HG03108 (cell line): ENCODE data around the gene MPG.

Source experiments
- ATAC-seq: cut with Tn5 transposase; IDR thresholded peaks from one replicate; pipeline ENCODE4 v1.9.1; 2021; ENCODE audit warnings: moderate library complexity; ENCODE audit not compliant: unreplicated experiment

MPG gene

GRCh38 chr16:65745-66144 lies 12.3 kb upstream of the MPG start:
- no peak for ATAC-seq

DNA sequence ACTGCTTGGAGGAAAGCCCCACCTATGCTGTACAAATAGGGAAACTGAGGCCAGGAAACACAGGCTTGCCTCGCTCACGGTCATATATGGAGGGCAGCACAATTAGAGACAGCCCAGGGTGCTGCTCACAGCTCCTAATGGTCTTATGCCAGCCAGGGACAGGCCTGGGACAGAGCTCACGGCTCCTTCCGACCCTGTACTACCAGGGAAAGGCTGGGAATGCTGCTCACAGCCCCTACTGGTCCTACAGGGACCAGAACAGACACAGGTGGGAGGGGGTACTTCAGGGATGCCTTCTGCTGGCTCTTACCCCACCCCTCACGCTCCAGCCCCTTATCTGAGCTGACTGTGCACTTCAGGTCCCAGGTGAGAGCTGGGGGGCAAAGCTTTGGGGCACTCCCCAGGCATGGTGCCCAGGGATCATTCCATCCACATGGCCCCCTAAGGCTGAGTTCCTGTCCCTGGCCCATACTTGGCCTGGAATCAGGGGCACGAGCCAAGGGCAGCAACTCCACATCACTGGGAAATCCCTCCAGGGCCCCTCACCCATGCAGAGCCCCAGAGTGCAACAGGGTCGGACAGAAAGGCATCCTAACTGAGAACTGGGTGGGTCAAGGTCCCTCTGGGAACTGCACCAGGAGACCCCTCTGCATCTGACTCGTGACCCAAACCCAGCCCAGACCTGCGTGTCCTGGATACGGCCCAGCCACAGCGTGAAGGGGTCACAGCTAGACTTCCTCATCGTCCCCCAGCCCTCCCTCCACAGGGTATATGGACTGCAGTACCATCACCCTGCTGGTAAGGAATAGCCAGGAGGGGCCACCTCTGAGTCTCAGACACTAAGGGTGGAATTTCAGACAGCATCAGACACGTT lies 11.5 kb upstream of the MPG start:
- ATAC-seq = no peak

DNA sequence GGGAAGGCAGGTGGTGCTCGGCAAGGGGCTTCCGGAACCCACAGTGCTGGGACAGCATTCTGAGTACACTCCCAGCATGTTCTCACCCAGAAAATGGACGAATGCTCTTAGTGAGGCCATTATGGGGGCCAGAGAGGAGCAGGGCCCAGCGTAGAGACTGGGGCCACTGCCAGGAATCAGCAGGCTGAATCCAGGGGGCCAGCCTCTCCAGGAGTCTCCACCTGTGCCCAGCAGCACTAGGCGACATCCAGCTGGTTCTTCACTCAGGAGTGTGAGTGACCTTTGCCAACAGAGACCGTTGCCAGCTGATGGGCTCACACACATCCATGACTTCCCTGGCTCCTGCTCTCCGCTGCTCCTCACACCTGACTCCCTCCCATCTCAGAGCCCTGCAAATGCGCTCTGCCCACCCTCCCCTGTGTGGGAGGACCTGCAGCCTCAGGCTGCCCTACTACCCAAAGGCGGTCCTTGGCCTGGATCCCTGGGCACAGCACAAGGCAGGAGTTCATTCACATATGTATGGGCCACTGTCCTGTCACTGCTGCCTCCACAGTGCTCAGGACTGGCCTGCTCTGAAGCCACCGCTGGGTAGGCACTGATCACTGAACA lies 10.7 kb upstream of the MPG start:
- ATAC-seq = no peak

DNA sequence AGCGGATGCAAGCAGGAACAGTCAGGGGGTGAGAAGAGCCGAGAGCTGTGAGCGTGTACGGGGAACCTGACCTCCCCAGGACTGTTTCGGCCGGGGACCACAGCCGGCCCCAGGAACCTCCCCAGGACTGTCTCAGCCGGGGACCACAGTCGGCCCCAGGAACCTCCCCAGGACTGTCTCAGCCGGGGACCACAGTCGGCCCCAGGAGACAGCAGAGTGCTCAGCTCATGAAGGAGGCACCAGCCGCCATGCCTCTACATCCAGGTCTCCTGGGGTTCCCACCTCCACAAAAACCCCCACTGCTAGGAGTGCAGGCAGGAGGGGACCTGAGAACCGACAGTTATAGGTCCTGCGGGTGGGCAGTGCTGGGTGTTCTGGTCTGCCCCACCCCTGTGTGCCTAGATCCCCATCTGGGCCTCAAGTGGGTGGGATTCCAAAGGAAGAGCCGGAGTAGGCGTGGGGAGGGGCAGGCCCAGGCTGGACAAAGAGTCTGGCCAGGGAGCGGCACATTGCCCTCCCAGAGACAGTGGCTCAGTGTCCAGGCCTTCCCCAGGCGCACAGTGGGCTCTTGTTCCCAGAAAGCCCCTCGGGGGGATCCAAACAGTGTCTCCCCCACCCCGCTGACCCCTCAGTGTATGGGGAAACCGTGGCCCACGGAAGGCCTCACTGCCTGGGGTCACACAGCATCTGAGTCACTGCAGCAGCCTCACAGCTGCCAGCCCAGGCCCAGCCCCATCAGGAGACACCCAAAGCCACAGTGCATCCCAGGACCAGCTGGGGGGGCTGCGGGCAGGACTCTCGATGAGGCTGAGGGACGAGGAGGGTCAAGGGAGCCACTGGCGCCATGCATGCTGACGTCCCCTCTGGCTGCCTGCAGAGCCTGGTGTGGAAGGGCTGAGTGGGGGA lies 9.9 kb upstream of the MPG start:
- ATAC-seq = no peak

DNA sequence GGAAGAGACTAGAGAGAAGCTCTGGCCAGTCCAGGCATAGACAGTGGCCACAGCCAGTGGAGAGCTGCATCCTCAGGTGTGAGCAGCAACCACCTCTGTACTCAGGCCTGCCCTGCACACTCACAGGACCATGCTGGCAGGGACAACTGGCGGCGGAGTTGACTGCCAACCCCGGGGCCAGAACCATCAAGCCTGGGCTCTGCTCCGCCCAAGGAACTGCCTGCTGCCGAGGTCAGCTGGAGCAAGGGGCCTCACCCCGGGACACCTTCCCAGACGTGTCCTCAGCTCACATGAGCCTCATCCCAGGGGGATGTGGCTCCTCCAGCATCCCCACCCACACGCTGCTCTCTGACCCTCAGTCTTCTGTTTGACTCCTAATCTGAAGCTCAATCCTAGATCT lies 8.8 kb upstream of the MPG start:
- no peak for ATAC-seq

DNA sequence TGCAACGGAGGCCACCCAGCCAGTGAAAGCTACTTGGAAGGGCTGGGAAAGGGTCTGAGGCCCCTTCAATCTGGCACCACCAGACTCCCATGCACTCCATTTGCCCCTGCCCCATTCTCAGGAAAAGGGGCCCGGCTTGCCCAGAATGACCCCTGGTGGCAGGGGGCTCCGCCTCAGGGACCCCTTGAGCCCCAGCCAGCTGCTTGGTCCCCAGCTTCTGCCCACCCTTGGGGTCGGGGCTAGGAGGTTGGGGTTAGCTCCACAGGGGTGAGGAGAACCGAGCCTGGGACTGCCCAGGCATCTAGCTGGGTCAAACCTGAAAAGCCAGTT lies 6.8 kb upstream of the MPG start:
- ATAC-seq = no peak

DNA sequence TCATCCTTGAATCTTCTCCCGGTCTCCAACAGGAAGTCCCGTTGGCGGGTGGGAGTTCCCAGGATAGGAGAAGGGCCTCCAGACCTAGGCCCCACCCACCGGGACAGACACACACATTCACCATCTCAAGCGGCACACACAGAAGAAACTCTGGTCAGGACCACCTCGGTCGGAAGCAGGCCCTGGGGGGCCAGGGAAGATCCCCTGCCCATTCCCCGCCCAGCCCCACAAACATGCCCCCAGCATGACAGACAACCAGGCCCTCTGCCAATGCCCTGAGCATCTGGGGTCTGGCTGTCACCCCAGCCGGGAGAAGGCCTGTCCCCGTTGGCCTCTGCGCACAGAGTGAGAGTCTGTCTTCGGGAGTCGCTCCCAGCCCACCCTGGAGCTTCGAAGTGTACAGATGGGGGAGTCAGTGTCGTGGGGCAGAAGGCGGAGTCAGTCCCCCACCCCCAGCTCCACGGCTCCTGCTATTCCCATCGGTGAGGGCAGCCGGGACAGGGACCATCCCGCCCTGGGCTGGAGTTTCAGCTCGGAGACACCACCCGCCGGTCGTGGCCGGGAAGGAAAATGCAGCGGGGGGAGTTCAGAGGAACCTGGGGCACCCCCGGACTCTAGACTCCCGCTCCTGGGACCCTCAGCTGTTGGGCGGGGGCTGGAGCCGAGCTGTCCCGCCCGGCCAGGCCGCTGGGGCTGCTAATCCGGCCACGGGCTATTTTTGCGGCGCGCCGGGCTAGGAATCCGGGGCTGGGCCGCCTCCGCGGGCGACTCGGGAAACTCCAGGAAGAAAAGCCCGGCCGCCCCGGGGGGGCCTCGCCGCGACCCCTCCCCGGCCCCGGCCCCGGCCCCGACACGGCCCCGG lies 6.3 kb upstream of the MPG start:
- no peak for ATAC-seq

GRCh38 chr16:72561-73548 lies 5.2 kb upstream of the MPG start, which contains the start of gene RHBDF1:
Gene RHBDF1, minus strand, starts transcription at chr16:72631. Its CDS starts 7,616 bp downstream, at chr16:65015.
- no peak for ATAC-seq

- no peak for ATAC-seq
These were observed 3.8 kb upstream of the MPG start for GRCh38 chr16:74051-74746.

DNA sequence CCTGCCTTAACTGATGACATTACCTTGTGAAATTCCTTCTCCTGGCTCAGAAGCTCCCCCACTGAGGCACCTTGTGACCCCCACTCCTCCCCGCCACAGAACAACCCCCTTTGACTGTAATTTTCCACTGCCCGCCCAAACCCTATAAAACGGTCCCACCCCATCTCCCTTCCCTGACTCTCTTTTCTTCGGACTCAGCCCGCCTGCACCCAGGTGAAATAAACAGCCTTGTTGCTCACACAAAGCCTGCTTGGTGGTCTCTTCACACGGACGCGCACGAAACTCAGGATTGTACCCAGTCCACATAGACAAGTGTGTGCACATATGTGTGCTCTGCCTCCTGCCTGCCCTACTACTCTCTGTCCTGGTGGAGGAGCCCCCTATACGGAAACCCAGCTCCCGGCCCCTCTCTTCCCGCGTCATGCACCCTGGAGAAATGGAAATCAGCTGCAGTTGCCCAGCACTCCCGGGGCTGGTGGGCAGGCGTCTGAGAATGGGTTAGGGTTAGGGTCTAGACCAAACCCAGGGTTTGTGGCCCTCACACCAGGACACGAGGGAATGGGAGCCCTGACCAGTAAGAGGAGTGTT lies 3.2 kb upstream of the MPG start:
- no peak for ATAC-seq

GRCh38 chr16:75580-76501 lies 2.2 kb upstream of the MPG start:
- ATAC-seq = no peak

GRCh38 chr16:76535-77272 lies 1.3 kb upstream of the MPG start:
- no peak for ATAC-seq

DNA sequence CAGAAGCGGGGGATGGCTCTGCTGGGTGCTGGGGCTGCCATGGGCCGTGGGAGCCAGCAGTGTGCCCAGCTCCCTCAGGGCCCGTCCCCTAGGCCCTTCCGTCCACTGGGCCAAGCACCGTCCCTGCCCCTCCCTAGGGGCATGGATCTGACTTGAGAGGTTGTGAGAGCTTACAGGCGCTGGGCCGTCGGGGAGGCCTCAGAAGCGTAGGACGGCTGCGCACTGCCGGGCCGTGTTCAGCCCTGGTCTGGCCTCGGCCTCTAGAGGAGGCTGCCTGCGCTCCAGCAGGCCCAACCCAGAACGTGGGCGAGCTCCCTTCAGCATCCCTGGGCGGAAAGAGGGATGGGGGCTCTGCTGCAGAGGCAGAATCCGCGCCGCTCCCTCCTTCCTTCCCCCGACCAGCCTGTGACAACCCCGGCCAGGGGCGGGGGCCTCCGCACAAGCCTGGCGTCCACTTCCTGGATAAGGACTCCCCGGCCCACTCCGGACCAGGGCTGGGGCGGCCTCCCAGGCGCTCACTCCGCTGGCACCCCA lies 685 bp upstream of the MPG start:
- peak; percentile 15 for ATAC-seq

DNA sequence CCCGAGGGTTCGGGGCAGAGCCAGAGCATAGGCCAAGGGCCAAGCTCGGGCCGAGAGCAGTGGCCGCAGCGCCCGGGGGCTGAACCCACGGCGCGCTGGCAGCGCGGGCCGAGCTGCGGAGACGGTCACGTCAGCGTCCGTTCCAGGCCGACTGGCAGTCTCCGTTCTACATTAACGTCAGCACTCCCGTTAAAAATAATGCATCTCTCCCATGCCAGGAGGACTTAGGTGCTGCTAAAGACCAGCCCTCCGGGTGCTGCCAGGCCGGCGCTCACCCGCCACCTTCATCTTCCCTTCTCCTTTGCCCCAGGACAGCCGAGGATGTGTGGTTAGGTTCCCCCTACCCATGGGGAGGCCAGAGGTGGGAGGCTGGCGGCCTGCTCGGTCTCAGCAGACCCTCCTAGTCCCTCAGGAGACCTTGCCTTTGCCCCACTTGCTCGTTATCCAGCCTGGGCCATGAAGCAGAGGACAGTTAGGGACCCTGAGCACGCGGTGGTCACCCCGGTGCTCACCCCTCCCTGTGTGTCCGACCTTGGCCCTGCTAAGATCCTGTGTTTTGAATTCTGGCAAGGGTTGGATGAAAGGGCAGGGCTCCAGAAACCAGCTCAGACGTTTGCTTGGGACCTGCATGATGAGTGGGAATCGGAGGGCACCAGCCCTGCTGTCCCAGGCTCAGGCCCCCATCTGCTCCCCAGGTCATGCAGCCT lies 572 bp downstream of the MPG start:
- no peak for ATAC-seq

DNA sequence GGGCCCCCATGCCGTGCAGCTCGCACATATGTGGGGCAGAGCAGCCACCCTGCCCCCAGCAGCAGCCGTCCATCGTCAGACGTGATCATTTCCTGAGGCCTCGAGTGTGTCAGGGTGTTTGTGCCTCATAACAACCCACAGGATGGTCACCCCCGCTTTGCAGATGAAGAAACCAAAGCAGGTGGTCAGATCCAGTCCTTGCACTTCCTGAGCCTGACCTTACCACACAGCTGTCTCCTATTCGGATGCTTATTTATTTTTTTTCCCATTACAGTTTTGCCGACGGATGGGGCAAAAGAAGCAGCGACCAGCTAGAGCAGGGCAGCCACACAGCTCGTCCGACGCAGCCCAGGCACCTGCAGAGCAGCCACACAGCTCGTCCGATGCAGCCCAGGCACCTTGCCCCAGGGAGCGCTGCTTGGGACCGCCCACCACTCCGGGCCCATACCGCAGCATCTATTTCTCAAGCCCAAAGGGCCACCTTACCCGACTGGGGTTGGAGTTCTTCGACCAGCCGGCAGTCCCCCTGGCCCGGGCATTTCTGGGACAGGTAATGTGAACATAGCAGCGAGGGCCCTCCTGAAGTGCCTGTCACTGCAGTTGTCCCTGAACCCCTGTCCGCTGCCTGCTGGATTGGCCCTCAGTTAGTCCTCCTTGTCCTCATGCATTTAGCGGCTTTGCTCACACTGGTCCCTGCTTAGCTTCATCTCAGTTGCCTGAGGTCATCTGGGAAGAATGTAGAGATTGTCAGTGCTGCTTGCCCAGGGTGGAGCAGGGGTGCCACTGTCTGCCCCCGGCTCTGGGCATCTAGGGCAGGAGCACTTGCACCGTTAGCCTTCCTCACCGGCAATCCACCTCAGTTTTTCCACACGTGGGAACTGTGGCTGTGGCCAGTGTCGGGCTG lies 1.4 kb downstream of the MPG start:
- no peak for ATAC-seq
